Esophagus muscularis mucosa (tissue), 4 donors: Measurements from ENCODE around the gene NRXN3.

Experiments used
- CTCF ChIP-seq, 3 experiments: fragments of 200-600 bp in 2 of 3; fragments of 450-650 bp in 1 of 3; sonication (generic) in 2 of 3; IDR thresholded peaks; one replicate each; pipeline ENCODE4 v1.5.1; 2017 to 2019; ENCODE audit warnings: antibody characterized with exemption in 3 of 3, mild to moderate bottlenecking in 2 of 3, moderate library complexity in 1 of 3
- EP300 ChIP-seq: sonication (generic); formaldehyde crosslinking; IDR thresholded peaks from one replicate; pipeline ENCODE4 v1.6.1; 2017; ENCODE audit warnings: antibody characterized with exemption
- POLR2A ChIP-seq: fragments of 450-650 bp; IDR thresholded peaks from one replicate; pipeline ENCODE4 v1.6.1; 2017; ENCODE audit warnings: antibody characterized with exemption, moderate library complexity, mild to moderate bottlenecking, low read depth
- POLR2AphosphoS5 ChIP-seq, 2 donors: sonication (generic); formaldehyde crosslinking; IDR thresholded peaks; one replicate each; pipeline ENCODE4 v1.6.1; 2017; ENCODE audit warnings: antibody characterized with exemption in 2 of 2

- TF ChIP-seq POLR2A (no peak), CTCF (IDR thresholded peaks at IDR 0.05) (no peak), EP300 (no peak), POLR2AphosphoS5 (IDR thresholded peaks at IDR 0.05) (no peak)
Measured at GRCh38 chr14:78232231-78233000, 62.2 kb downstream of the NRXN3 start.
